ENCODE data around the gene ICOS. TPM values are rescaled to one million over a fixed set of nuclear protein-coding genes. Genes with fewer than 3 reads are reported as not detected.
"Not testable (repeated sequence)": the region's sequence is repeated elsewhere in the genome, so short reads cannot be mapped to it uniquely, and the experiment has no call there.

The ICOS gene
- total RNA-seq, 4 donors from 2014 or later = 0.75 to 3.2 (median 1.0) TPM; not detected in 1

GRCh38 chr2:203948733-203949132 lies 12.2 kb downstream of the ICOS start:
- TF ChIP-seq CTCF (IDR thresholded peaks at IDR 0.05) = no peak
- ATAC-seq (ENCODE audit: low FRiP score) (no peak), DNase-seq (ENCODE audit: low spot score) (no peak)

- TF ChIP-seq CTCF (IDR thresholded peaks at IDR 0.05) = no peak
- DNase-seq (ENCODE audit: low spot score) (no peak), ATAC-seq (ENCODE audit: low FRiP score) (no peak)
Observed at GRCh38 chr2:203949228-203949627, 12.7 kb downstream of the ICOS start.

- no peak for TF ChIP-seq CTCF (IDR thresholded peaks at IDR 0.05)
- ATAC-seq (ENCODE audit: low FRiP score) = no peak
- DNase-seq (ENCODE audit: low spot score) = no peak
Observed at GRCh38 chr2:203951366-203951902, 14.9 kb downstream of the ICOS start.

DNA sequence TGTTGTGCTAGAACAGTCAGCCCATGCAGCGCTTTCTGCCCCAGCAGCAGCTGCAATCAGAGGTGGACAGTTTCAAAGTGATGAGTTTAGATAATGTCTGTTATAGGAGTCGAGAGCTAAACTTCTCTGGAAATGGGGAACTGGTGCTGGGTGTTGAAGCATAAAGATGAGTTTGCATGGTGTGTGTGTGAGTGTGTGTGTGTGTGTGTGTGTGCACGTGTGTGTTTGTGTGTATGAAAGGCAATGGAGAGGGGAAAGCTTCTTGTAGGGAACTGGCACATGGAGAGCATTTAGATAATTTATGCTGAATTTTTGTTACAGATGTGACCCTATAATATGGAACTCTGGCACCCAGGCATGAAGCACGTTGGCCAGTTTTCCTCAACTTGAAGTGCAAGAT lies 22.7 kb downstream of the ICOS start:
- no peak for TF ChIP-seq CTCF (IDR thresholded peaks at IDR 0.05)

DNA sequence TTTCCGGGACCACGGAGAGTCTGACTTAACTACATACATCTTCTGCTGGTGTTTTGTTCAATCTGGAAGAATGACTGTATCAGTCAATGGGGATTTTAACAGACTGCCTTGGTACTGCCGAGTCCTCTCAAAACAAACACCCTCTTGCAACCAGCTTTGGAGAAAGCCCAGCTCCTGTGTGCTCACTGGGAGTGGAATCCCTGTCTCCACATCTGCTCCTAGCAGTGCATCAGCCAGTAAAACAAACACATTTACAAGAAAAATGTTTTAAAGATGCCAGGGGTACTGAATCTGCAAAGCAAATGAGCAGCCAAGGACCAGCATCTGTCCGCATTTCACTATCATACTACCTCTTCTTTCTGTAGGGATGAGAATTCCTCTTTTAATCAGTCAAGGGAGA lies 23.1 kb downstream of the ICOS start:
- no peak for ATAC-seq (ENCODE audit: low FRiP score)

More for the DNA sequence above, 22.7 kb downstream of the ICOS start:
- ATAC-seq (ENCODE audit: low FRiP score) (no peak), DNase-seq (ENCODE audit: low spot score) (no peak)

GRCh38 chr2:203960811-203961210 lies 24.2 kb downstream of the ICOS start:
- ATAC-seq (ENCODE audit: low FRiP score) (no peak), DNase-seq (ENCODE audit: low spot score) (no peak)
- TF ChIP-seq CTCF (IDR thresholded peaks at IDR 0.05) = no peak

More for the DNA sequence above, 23.1 kb downstream of the ICOS start:
- TF ChIP-seq CTCF (IDR thresholded peaks at IDR 0.05) = no peak
- DNase-seq (ENCODE audit: low spot score) = no peak

DNA sequence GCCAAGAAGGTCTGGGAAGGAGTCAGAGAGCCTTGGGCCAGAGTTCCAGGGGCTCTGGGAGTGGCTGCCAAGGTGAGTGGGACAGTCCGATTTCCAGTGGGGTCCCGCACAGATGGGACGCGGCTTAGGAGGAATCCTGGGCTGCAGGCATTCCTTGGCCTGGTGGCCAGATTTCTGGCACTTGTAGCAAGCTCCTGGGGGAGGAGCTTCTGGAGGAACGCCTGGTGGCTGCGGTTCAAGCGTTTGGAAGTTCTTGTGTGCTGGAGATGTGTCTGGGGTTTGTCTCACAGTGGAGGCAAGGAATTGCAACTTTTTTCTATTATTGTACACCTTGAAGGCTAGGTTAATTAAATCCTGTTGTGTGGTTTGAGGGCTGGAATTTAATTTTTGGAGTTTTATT lies 28.6 kb downstream of the ICOS start:
- DNase-seq (ENCODE audit: low spot score); ATAC-seq (ENCODE audit: low FRiP score): not testable (repeated sequence)

DNA sequence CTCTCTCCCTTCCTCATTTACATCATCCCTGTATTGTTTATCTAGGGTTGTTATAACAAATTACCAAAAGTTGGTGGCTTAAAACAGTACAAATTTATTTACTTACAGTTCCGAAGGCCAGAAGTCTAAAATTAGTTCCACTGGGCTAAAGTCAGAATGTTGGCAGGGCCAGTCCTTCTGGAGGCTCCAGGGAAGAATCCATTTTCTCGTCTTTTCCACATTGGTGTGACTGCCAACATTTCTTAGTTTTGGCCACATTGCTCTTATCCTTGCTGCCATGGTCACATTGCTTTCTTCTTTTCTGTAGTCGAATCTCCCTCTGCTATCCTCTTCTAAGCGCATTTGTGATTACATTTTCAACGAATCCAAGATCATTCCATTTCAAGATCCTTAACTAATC lies 34.7 kb downstream of the ICOS start:
- TF ChIP-seq CTCF (IDR thresholded peaks at IDR 0.05) = no peak
- no peak for ATAC-seq (ENCODE audit: low FRiP score)
- DNase-seq (ENCODE audit: low spot score) = no peak

Measured in omental fat pad (tissue), 4 donors.